A673 (cell line): ENCODE measurements around the gene RGS6. TPM values are rescaled to one million over a fixed set of nuclear protein-coding genes. Genes with fewer than 3 reads are reported as not detected.

Source experiments
- BruUV-seq: library from RNA; stranded (reverse); fragments of 400-500 nt; replicated peaks from 2 replicates; lab custom pipeline; 2021; lab: Mats Ljungman, UMichigan
- CTCF ChIA-PET: fragments of 300-600 bp; sonication (Branson Sonifier 250); formaldehyde crosslinking; loops from one replicate; lab custom pipeline; 2022; ENCODE audit warnings: antibody characterized with exemption; lab: Charles Lee
- POLR2A ChIA-PET: fragments of 300-600 bp; sonication (Branson Sonifier 250); formaldehyde crosslinking; loops from one replicate; lab custom pipeline; 2022; ENCODE audit warnings: antibody characterized with exemption; ENCODE audit not compliant: low non-redundant PET; lab: Charles Lee
- DNase-seq: peaks from one replicate; pipeline ENCODE4 v3.0.0-alpha.2; 2015; ENCODE audit warnings: low spot score
- H3K27ac ChIP-seq: fragments of 200-600 bp; sonication (generic); 2 replicates; pipeline ENCODE4 v1.5.1; 2016; ENCODE audit warnings: mixed run types, low read depth, mild to moderate bottlenecking, mixed read lengths, antibody characterized with exemption, low read length; ENCODE audit not compliant: poor library complexity, severe bottlenecking
- H3K27me3 ChIP-seq: fragments of 200-600 bp; sonication (generic); replicated peaks from 2 replicates; pipeline ENCODE4 v1.6.1; 2017; ENCODE audit warnings: mixed run types, low read depth, mild to moderate bottlenecking, mixed read lengths, antibody characterized with exemption, low read length; ENCODE audit not compliant: insufficient read depth, poor library complexity
- H3K36me3 ChIP-seq: fragments of 200-600 bp; sonication (generic); 2 replicates; pipeline ENCODE4 v1.6.1; 2016; ENCODE audit warnings: mixed run types, mild to moderate bottlenecking, mixed read lengths, antibody characterized with exemption, low read length; ENCODE audit not compliant: insufficient read depth, poor library complexity, severe bottlenecking
- H3K4me1 ChIP-seq: fragments of 200-600 bp; sonication (generic); 2 replicates; pipeline ENCODE4 v1.6.1; 2017; ENCODE audit warnings: mixed run types, mild to moderate bottlenecking, mixed read lengths, antibody characterized with exemption, low read length; ENCODE audit not compliant: insufficient read depth, poor library complexity, severe bottlenecking
- H3K4me3 ChIP-seq: fragments of 200-600 bp; sonication (generic); 2 replicates; pipeline ENCODE4 v1.5.1; 2016; ENCODE audit warnings: low read depth, mixed run types, mild to moderate bottlenecking, mixed read lengths, low read length; ENCODE audit not compliant: poor library complexity, severe bottlenecking
- H3K9me3 ChIP-seq: fragments of 200-600 bp; sonication (generic); 2 replicates; pipeline ENCODE4 v1.6.1; 2016; ENCODE audit warnings: mixed run types, low read depth, mild to moderate bottlenecking, mixed read lengths, antibody characterized with exemption, low read length; ENCODE audit not compliant: poor library complexity, severe bottlenecking
- EZH2 ChIP-seq: fragments of 200-600 bp; sonication (generic); IDR thresholded peaks from 2 replicates; pipeline ENCODE4 v1.6.1; 2017; ENCODE audit warnings: borderline replicate concordance, low read depth, mild to moderate bottlenecking, mixed read lengths, antibody characterized with exemption, low read length; ENCODE audit not compliant: poor library complexity, severe bottlenecking
- intact Hi-C: fragments of 100-400 bp; cut with micrococcal nuclease; formaldehyde crosslinking; loops from one replicate; pipeline ENCODE4 v1.10.0; 2022; ENCODE audit not compliant: unreplicated experiment
- total RNA-seq: library from RNA; stranded (reverse); gene quantifications from 2 replicates; pipeline ENCODE4 v1.2.3, GENCODE V29; 2021
- TF ChIP-seq, protein P1 (sequence below): fragments of 300-800, 200-600 bp; sonication (generic); conservative IDR thresholded peaks from 2 replicates; pipeline ENCODE4 v1.5.1; 2017; ENCODE audit warnings: low read depth, mild to moderate bottlenecking, antibody characterized with exemption, low read length, moderate library complexity, mixed read lengths

The RGS6 gene
- total RNA-seq, 1 experiment from 2014 or later = not detected

DNA sequence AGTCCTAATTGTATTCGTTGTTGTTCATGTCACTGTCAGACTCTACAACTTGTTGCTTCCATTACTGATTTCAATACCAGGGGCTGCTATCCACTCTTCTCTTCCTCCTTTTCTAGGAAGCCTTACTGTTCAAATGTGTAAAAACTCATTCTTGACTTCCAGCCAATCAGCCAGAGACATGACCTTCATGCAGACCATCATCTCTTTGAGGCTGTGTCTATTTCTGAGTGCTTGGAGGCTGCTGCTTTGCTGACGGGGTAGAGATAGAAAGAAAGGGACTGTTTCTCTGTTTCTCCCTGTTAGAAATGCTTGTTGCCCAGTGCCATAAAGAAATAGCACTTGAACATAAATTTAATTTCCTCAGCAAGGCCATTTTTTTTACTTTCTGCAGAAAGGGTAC lies 282.9 kb downstream of the RGS6 start:
- Histone ChIP-seq H3K9me3 (no peaks in the 10 kb centered on the region), H3K27me3 (no peaks in the 10 kb centered on the region), H3K4me1 (no peaks in the 10 kb centered on the region), H3K27ac (no peak overlapping the region), H3K36me3 (no peaks in the 10 kb centered on the region), H3K4me3 (no peak overlapping the region)
- TF ChIP-seq, protein P1, sequence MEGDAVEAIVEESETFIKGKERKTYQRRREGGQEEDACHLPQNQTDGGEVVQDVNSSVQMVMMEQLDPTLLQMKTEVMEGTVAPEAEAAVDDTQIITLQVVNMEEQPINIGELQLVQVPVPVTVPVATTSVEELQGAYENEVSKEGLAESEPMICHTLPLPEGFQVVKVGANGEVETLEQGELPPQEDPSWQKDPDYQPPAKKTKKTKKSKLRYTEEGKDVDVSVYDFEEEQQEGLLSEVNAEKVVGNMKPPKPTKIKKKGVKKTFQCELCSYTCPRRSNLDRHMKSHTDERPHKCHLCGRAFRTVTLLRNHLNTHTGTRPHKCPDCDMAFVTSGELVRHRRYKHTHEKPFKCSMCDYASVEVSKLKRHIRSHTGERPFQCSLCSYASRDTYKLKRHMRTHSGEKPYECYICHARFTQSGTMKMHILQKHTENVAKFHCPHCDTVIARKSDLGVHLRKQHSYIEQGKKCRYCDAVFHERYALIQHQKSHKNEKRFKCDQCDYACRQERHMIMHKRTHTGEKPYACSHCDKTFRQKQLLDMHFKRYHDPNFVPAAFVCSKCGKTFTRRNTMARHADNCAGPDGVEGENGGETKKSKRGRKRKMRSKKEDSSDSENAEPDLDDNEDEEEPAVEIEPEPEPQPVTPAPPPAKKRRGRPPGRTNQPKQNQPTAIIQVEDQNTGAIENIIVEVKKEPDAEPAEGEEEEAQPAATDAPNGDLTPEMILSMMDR = no peak
- no peak for TF ChIP-seq EZH2
- DNase-seq = no peak
- intact Hi-C loops = no loop called here
- POLR2A ChIA-PET = no interaction called here
- CTCF ChIA-PET = no interaction called here
- BruUV-seq = no TSS peak

DNA sequence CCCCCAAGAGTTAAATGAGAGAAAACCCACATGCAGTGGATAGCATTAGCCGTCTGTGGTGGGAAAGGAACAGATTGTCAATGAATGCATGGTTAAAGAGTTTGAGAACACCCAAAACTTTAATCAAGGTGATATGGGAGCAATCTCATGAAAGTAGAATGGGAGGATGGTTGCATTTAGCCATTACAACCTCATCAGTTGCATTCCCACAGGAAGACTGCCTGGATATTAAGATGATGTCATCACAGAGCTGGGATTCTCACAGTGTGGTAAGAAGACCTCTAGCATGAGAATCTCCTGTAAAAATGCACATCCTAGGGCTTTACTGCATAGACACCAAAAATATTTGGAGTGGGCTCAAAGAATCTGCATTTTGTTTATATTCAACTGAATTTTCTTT lies 284.9 kb downstream of the RGS6 start:
- ChIA-PET POLR2A (no interaction called here), CTCF (no interaction called here)
- intact Hi-C loops = no loop called here
- no peaks in the 10 kb centered on the region for H3K27me3 ChIP-seq
- H3K4me3 ChIP-seq = no peak overlapping the region
- no peak for TF ChIP-seq EZH2
- TF ChIP-seq, protein P1 = no peak
- H3K4me1 ChIP-seq = no peaks in the 10 kb centered on the region
- no peaks in the 10 kb centered on the region for H3K9me3 ChIP-seq
- no peak overlapping the region for H3K27ac ChIP-seq
- no peak for DNase-seq
- BruUV-seq = no TSS peak
- no peaks in the 10 kb centered on the region for H3K36me3 ChIP-seq

DNA sequence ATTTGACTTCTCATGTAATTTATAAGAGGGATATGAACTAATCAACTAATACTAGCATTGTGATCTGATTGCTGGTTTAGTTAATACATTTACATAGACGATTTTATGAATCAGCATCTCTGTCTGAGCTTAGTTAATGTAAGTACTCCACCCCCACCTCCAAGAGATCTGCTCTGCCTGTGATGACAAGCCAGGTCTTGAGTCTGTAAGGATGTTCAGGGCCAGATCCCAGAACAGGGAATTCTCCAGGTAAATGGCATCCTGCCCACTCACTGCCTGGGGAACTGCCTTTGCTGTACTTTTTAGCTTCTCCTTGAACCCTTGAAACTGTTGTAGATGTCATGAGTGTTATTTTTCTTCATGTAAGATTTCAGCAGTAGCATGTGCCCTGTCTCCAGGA lies 289.8 kb downstream of the RGS6 start:
- Histone ChIP-seq H3K9me3 (no peaks in the 10 kb centered on the region), H3K27ac (no peak overlapping the region), H3K36me3 (no peaks in the 10 kb centered on the region), H3K4me3 (no peak overlapping the region), H3K4me1 (no peaks in the 10 kb centered on the region), H3K27me3 (no peaks in the 10 kb centered on the region)
- intact Hi-C loops = no loop called here
- TF ChIP-seq EZH2 = no peak
- TF ChIP-seq, protein P1 = no peak
- POLR2A ChIA-PET = no interaction called here
- BruUV-seq = no TSS peak
- CTCF ChIA-PET = no interaction called here
- no peak for DNase-seq
